Measurements from ENCODE around the gene KDM4B.

GRCh38 chr19:5115771-5116202 lies 146.9 kb downstream of the KDM4B start:
- TF ChIP-seq EP300 (IDR thresholded peaks at IDR 0.05; ENCODE audit: borderline replicate concordance in 1 of 2, low read depth in 1 of 2, low read length in 1 of 2) = no peak
- TF ChIP-seq CTCF (IDR thresholded peaks at IDR 0.05) = no peak
- TF ChIP-seq FOXM1 (IDR thresholded peaks at IDR 0.05; ENCODE audit: low read depth) = no peak
- TF ChIP-seq MAX (IDR thresholded peaks at IDR 0.05; ENCODE audit: low read depth) = no peak
- TF ChIP-seq EZH2phosphoT487 (IDR thresholded peaks at IDR 0.05; ENCODE audit: borderline replicate concordance, low read depth) = no peak
- no peak for TF ChIP-seq NRF1 (IDR thresholded peaks at IDR 0.05; ENCODE audit: low read depth, low read length)
- no peak for TF ChIP-seq POLR2AphosphoS5 (IDR thresholded peaks at IDR 0.05; ENCODE audit: low read depth, low read length)
- no peak for TF ChIP-seq TAF1 (IDR thresholded peaks at IDR 0.05; ENCODE audit: borderline replicate concordance, low read depth, low read length)
